ENCODE measurements around the gene GPHA2.

Gene GPHA2

DNA sequence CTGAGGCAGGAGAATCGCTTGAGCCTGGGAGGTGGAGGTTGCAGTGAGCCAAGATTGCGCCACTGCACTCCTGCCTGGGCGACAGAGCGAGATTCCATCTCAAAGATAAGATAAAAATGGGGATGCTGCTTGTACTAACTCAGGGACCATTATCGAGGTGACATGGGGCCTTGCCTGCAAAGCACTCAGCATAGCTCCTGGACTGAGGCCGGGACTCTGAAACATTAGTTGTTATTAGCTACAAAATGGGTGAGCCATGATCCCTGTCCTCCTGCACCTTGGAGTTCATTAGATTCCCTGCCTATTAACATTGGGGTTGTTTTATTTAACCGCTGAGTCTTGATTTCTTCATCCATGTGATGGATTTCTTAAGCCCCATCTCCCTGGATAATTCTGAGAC lies 6.1 kb downstream of the GPHA2 start:
- no peak for DNase-seq

DNA sequence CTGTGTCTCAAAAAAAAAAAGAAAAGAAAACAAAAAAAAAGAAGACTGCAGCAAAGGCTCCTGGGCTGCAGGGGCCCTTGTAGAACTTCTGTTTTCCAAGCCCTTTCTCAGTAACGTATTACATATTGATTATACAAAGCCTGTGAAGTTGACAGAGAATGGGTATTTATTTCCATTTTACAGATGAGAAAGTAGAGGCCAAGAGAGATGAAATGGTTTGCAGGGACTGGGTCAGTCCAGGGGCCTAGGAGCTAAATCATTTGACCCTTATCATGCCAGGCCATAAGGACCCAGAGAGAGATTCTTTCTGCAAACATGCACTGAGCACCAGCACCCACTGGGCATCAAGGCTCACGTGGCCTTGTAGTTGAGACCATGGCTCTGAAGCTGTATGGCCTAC lies 6.7 kb downstream of the GPHA2 start:
- DNase-seq, result no peak

DNA sequence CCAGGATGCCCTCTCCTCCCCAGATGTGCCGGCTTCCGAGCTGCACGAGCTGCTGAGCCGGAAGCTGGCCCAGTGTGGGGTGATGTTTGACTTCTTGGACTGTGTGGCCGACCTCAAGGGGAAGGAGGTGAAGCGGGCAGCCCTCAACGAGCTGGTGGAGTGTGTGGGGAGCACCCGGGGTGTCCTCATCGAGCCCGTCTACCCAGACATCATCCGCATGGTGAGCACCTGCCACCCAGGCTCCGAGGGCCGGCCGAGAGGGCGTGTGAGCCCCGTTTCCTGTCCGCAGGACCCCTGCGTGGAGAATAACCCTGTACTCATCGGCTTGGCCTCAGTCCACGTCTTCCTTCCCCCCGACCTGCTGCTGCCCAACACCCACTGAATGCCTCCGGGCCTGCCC lies 9.0 kb downstream of the GPHA2 start:
- no peak for DNase-seq

DNA sequence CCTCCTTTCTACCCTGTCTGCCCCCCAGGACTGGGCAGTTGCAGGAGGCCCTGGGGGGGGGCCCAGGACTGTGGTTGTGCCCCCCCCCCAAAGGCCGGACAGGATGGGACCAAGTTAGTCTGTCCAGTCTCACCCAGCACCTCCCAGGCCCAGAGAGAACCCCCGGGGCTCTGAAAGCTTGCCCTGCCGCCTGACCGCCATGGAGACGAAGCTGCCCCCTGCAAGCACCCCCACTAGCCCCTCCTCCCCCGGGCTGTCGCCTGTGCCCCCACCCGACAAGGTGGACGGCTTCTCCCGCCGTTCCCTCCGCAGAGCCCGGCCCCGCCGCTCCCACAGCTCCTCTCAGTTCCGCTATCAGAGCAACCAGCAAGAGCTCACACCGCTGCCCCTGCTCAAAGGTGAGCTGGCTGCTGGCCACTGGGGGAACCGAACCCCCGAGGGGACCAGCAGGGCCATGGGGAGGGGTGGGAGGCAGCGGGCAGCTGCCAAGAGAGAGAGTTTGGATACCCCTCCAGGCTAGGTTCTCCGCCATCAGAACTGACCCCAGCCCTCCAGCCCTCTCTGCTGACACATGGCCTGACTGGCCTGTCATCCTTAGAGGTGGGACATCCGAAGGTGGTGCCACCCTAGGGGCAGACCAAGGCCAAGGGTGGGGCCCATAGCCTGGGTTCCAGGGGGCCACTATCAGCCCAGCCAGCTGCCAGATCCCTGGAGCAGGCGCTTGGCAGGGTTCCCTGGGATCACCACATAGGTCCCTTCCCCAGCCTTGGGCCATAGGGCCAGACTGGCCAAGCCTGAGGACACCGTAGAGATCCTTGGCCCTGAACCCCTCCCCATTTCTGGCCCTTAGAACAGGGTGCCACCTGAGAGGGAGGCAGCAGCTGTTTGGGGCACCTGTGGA lies 9.9 kb downstream of the GPHA2 start:
- no peak for DNase-seq

DNA sequence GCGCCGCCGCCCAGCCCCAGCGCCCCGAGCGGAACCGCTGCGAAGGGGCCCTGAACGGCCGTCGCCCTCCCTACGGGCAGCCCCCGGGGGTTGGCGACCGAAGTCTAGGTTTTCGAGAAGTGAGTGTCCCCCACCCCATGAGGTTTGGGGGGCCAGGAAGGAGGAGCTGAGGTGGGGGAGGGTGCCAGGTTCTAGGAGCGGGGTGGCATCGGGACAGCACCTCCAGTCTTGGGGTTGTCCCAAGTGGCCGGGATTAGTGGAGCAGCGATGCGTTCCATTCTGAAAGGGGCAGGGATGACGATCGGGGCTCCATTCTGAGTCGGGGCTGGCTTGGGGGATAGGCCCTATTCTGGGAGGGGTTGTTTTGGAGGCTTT lies 10.8 kb downstream of the GPHA2 start:
- peak in 1 of 2 donors; percentile 16 for DNase-seq

DNA sequence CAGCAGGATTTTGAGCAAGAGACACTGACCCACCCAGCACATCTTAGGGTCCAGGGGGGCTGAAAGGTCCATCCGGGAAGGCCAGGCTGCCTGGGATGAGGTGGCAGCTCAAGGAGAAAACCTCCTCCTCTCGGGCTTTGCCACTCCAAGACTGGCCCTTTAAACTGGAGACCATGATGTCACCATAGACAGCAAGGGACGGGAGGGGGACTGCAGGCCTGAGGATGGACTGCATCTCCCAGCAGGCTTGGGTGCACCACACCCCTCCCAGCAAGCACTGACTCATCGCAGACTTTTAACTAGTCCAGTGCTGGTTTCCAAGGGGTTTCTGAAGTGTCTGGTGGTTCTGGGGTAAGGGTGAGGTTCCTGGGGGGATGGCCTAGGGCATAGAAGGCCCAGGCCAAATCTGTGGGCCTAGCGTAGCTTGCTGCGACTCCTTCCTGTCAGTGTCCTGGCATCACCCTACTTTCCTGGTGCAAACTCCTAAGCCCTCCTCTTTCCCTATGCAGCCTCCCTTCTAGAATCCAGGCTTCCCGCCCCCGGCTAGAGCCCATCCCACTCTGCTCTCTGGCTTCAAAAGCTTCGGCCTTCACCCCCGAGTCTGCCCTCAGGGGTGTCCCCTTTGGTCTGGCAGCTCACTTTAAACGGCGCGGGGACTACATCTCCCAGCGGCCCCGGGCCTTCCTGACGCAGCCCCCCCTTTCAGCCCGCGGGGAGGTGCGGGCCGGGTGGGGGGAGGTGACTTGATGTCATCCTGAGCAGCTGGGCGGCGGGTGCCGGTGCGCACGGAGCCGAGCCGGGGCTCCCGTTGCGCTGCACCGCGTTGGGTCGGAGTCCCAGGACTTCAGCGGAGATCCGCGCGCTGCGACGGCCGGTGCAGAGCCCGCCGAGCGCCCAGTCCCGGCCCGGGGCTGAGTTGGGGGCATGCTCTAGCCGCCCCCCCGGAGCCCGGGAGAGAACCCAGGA lies 11.5 kb downstream of the GPHA2 start, which contains the start of gene PPP2R5B:
TSS of gene PPP2R5B (plus strand) at position 746 of the 966 bp plus-strand sequence. CDS start 1,046 bp downstream, outside the sequence.
- DNase-seq, result peak; percentile 90 to 92

DNA sequence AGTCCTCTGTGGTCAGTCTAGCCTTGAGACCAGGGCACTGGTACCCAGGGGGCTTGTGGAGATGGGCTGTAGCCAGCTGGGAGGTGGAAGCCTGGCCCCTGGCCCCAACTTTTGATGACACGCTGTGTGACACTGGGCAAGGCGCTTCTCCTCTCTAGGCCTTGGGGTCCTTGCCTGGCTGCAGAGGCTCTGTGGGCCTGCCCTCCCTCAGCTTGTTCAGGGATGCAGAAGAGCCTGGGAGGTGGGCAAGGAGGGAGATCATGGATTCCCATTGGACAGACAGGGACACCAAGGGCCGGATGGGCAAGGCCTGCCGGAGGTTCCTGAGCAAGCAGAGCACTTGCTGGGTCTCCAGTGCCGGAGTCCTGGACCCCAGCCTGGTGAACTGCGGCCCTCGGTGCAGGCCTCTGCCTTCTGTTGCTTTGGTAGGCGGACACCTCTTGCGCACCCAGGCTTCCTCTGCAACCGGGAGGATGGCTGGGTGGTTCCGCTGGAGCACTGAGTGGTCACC lies 12.5 kb downstream of the GPHA2 start:
- no peak for DNase-seq

DNA sequence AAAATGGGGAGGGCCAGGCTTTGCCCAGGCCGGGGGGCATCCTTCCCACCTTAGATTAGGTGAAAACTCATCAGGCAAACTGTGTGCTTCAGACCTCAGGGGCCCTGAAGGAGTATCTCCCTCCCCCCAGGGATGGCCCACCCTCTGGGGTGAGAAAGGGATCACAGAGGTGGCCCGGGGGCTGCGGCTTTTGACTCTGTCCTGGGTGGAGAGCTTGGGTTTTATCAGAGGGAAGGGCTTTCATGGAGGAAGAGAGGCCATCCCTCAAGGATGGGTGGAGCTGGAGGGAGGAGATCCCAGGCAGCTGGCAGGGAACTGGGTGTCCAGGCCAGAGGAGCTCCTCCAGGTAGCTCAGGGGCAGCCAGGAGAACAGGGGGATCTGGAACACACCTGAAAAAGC lies 14.3 kb downstream of the GPHA2 start:
- no peak for DNase-seq

DNA sequence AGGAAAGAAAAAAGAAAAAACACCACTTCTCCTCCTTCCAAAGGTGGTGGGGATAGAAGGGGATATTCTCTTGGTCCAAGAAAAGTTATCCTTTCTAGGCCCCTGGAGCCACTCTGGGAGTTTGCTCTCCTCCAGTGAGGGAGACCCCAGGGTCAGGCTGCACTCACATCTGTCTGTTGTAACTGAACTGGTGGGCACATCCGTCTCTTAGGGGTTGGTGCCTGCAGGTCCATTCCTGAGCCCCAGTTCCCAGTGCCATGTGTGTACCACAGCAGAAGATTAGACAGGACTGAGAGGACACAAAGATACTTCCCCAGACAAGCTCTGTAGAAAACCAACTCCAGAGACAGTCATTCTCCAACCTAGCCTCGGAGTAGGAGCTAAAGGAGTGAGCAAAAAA lies 15.6 kb downstream of the GPHA2 start:
- DNase-seq, result no peak

DNA sequence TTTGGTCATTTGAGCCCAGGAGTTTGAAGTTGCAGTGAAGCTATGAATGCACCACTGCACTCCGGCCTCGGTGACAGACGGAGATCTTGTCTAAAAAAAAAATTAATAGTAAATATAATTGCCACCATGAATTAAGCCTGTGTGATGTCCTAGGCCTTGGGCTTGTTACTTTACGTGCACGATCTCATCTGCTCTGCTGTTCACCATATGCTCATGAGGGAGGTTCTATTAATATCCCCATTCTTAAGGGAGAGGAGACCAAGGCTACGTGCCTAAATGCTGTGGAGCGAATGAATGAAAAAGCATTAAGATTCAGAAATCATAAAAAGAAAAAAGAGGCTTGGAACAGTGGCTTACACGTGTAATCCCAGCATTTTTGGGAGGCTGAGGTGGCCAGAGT lies 16.1 kb downstream of the GPHA2 start:
- no peak for DNase-seq

DNA sequence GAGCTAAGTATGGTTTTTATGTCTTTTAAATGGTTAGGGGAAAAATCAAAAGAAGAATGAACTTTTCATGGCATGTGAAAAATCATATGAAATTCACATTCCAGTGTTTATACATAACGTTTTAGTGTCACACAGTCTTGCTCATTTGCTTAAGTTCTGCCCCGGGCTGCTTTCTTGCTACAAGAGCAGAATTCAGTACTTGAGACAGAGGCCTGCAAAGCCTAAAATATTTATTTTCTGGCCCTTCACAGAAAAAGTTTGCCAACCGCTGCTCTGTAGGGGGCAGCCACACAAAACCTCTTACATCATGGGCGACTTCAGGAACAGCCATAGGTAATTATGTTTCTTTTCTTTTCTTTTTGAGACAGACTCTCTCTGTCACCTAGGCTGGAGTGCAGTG lies 17.7 kb downstream of the GPHA2 start:
- DNase-seq, result no peak

DNA sequence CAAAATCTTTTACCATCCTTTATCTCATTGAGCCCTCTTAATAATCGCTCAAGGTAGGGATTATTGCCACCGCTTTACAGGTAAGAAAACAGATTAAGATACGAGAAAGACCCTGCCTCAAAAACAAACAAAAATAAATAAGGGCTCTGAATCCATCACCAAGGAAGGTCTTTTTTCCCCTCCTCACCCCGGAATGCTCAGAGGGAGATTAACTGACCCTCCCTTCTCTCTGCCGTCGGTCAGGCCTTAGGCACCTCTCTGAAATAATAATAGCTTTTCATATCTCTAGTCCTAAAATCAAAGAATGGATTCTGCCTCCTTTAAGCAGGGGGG lies 18.1 kb downstream of the GPHA2 start:
- DNase-seq, result no peak

DNA sequence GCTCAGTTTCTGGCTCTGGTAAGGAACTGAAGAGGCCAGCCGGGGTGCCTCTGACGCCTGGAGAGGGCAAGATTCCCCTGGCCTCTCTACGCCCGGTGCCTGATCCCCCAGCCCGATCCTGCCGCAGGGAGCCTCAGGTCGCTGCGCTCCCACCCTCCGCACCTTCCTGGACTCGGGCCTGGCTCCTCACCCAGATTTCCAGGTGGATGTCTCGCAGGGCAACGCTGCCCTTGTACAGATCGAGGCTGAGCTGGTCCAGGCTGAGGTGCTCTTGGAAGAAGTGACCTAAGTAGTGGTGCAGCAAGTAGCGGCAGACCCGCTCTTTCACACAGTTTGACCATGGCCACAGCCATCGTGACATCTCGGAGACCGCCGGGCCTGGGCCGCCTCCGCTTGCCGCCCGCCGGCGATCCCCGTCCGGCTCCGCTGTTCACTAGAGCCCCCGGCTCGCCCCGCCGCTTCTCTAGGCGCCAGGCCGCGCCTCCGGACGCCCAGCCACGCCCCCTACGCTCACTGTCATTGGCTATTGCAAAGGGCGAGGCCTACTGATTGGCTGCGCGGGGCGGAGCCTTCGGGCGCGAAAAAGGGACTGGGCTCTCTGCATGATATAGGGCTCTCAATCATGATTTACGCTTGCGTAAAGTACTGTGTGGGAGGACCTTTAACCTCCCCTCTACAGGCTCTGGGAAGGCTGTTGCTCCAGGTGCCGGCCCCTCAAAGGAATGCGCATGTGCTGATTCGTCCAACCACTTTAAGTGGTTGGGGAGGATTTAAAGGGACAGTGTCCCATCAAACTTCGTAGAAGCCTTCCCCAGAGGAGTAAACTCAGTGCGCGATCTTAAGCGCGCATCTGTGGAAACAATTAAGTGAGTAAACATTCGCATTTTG lies 18.7 kb downstream of the GPHA2 start, which contains the start of gene ATG2A:
TSS of gene ATG2A (minus strand) at position 435 of the 888 bp plus-strand sequence. CDS start at position 361, 74 bp downstream.
- peak; percentile 99 for DNase-seq

DNA sequence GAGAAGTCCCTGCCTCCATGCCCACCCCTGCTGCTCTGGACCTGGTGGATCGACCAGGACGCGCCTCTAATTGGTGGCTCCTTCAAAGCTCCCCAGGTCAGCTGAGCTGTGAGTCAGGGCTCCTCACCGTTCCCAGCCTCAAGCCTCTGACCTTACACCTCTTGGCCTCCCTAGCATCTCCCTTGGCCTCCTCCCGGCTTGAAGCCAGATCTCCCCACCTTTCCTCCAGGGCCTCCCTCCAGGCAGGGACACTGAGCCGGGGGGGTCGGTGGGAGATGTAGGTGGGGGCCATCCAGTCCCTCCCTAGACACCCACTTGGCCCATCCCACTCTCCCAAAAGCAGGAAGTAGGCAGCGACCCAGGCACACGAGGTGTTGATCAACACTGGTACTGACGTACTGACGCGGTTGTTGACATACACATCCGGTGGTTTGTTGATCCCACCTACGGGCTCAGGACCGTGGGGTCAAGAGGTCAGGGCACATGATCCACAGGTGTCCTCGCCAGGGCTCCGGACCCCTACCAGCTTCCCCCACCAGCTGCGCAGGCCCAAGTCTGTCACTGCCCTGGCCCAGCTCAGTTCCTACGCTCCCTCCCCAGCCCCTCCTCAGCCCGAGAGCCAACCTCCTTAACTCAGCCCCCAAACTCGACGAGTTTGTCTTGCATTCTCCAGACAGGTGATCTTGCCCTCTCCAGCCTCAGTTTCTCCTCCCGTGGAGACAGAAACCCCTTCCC lies 19.5 kb downstream of the GPHA2 start:
- peak; percentile 68 to 76 for DNase-seq

DNA sequence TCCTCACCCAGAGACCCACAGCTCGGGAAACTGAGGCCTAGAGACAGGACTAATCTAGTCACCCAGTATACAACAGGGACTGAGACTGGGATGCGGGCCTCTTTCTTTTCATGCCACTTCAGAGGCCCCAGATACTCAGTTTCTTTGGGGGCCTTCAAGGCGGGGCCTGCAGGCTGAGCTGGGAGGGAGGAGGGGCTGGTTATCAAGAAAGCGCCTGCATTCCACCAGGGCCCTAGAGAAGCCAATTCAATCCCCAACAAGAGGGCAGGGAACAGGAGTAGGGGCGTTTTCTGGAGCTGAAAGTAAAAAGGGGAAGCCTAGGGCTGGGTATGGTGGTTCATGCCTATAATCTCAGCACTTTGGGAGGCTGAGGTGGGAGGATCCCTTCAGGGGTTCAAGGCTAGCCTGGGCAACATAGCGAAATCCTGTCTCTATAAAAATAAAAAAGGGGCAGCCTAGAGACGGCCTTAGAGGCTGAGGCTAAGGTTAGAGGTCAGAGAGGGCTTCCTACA lies 20.3 kb downstream of the GPHA2 start:
- no peak for DNase-seq

DNA sequence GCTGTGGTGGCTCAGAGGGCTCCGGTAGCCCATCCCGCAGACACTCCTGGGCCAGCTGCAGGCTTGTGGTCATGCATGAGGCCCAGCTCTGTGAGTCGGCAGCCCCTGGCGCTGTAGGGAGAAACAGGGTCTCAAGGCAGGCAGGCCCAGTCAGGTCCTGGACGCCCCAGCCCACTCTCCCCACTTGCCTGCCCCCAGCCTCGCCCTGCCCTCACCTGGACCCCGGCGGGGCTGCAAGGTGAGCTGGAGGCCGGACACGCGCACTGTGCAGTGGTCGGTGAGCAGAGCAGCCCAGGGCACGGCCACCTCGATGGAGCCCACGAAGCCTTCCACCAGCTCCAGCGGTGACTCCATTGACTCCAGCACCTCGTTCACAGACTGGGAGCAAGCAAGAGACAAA lies 21.6 kb downstream of the GPHA2 start:
- DNase-seq, result no peak

DNA sequence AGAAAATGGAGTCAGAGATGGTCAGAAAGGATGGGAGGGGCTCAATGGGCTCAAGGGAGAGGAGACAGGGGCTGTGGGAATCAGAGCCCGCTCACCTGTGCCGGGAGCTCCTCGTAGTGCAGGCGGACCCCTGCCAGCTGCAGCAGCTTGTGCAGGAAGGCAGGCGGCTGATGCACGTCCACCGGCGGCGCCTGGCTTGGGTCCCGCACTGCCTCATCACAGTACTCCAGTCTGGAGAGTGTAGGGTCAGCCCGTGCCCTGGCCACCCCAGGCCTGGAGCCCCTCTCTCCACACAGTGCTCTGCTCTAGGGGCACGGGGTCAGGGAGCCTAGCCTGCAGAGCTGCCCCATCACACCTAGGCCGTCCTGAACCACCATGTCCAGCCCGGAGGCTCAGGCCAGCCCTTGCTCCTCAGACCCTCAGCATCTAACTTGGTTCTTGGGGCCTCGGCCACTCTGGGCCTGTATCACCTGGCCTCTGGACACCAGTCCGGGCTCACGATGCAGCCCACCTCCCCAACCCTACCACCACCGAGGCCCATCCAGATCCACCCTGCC lies 22.4 kb downstream of the GPHA2 start:
- no peak for DNase-seq

DNA sequence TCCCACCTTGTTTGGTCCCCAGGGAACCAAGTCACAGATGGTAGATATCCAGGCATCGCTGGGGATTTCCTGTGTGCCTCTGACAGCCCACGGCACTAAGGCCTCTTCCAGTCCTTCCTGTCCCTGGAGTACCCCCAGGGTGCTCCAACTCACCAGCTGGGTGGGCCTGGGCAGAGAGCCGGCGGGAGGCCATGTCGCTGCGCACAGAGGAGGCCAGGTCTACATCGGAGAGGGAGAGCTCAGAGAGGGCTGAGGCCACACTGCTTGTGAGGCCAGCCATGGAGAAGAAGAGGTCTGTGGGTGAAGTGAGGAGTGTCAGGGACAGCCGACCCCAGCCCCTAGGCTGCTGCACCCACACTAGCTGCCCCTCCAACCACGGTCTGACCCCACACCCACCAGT lies 24.0 kb downstream of the GPHA2 start:
- DNase-seq, result no peak

DNA sequence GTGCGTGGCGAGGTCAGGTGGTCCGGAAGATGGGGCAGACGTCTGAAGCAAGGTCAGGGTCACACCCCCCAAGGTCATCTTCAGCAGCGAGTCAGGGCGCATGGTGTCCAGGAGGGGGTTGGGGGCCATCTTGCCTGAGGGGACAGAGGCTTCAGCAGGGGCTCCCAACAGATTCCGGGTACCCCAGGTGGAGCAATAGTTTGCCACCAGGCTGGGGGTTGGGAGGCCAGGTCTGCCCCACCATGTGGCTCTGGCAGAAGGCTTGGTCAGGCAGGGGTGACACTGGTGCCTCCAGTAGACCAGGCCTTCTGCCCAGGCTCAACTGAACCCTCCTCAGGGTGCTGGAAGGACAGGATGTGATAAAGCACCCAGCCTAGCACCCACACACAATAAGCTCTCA lies 24.6 kb downstream of the GPHA2 start:
- no peak for DNase-seq

DNA sequence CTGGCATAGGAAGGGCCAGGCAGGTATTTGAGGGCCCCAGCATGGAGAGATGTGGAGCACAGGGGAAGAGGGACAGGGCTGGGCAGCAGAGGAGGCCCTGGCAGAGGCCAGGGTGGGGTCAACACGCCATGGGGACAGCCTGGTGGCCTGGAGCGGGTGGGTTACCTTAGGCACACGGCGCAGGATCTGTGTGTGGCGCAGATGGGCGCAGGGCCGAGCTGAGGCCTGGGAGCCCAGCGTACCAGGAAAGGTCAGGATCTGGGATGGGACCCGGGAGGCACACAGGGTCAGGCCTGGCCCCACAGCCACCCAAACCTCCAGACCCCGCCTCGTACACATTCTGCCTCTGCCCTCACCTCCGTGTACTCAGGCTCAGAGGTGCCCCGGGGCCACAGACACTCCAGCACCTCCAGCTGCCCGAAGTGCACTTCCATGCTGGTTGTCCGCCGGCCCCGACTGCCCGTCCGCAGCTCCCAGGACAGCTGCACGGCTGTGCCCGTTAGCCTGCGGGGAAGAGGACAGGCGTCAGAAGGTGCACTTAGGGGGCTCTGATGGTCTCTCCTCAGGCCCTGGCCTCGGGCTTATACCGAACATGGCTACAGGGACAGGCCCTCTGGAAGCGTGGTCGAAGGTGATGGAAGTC lies 25.1 kb downstream of the GPHA2 start:
- DNase-seq, result no peak

Measured in CD4-positive, alpha-beta T cell treated with Interleukin-1 beta for 1 hour (primary cell).